Neural cell (in vitro differentiated cells): ENCODE data around the gene ULBP2. TPM values are rescaled to one million over a fixed set of nuclear protein-coding genes. Genes with fewer than 3 reads are reported as not detected.
A peak's percentile ranks its signal among the peaks of the same experiment; 100 is the strongest.
"Not testable (repeated sequence)": the region's sequence is repeated elsewhere in the genome, so short reads cannot be mapped to it uniquely, and the experiment has no call there.

Experiments
- H2AFZ ChIP-seq: fragments of 200-600, 300-800 bp; sonication (generic), shearing (Covaris generic); 2 replicates; pipeline ENCODE4 v1.6.0; 2014; ENCODE audit warnings: low read depth, mild to moderate bottlenecking, antibody characterized with exemption, low read length, moderate library complexity
- H3F3A ChIP-seq: fragments of 200-600 bp; shearing (Covaris generic); 2 replicates; pipeline ENCODE4 v1.6.1; 2016; ENCODE audit warnings: mild to moderate bottlenecking, moderate library complexity, mixed read lengths, antibody characterized with exemption, low read length; ENCODE audit not compliant: insufficient read depth, poor library complexity, severe bottlenecking
- H3K27ac ChIP-seq: fragments of 200-600, 300-800 bp; sonication (generic), shearing (Covaris generic); 2 replicates; pipeline ENCODE4 v1.5.1; 2014; ENCODE audit warnings: mild to moderate bottlenecking, low read length, moderate library complexity
- H3K27me3 ChIP-seq: fragments of 300-800, 200-600 bp; sonication (generic), shearing (Covaris generic); 2 replicates; pipeline ENCODE4 v1.6.0; 2014; ENCODE audit warnings: mild to moderate bottlenecking, low read depth, low read length, moderate library complexity; ENCODE audit not compliant: insufficient read depth
- H3K36me3 ChIP-seq: fragments of 300-800, 200-600 bp; sonication (generic), shearing (Covaris generic); 2 replicates; pipeline ENCODE4 v1.5.1; 2014; ENCODE audit warnings: mild to moderate bottlenecking, antibody characterized with exemption, low read length, moderate library complexity; ENCODE audit not compliant: insufficient read depth
- H3K4me2 ChIP-seq: fragments of 300-800, 200-600 bp; sonication (generic), shearing (Covaris generic); 2 replicates; pipeline ENCODE4 v1.6.0; 2014; ENCODE audit warnings: mild to moderate bottlenecking, low read length
- H3K4me3 ChIP-seq: fragments of 300-800, 200-600 bp; sonication (generic), shearing (Covaris generic); 2 replicates; pipeline ENCODE4 v1.5.1; 2014; ENCODE audit warnings: mild to moderate bottlenecking, low read length, moderate library complexity
- H3K79me2 ChIP-seq: fragments of 200-600 bp; shearing (Covaris generic); replicated peaks from 2 replicates; pipeline ENCODE4 v1.6.0; 2014; ENCODE audit warnings: mild to moderate bottlenecking, low read length, moderate library complexity; ENCODE audit not compliant: insufficient read depth
- H3K9ac ChIP-seq: fragments of 300-800, 200-600 bp; sonication (generic), shearing (Covaris generic); 2 replicates; pipeline ENCODE4 v1.6.1; 2016; ENCODE audit warnings: mild to moderate bottlenecking, low read length, mixed read lengths
- H3K9me2 ChIP-seq: fragments of 200-600 bp; shearing (Covaris generic); 2 replicates; pipeline ENCODE4 v1.6.1; 2016; ENCODE audit warnings: mild to moderate bottlenecking, low read length, mixed read lengths; ENCODE audit not compliant: insufficient read depth
- H3K9me3 ChIP-seq: fragments of 200-600, 300-800 bp; sonication (generic), shearing (Covaris generic); 2 replicates; pipeline ENCODE4 v1.6.1; 2016; ENCODE audit warnings: mild to moderate bottlenecking, mixed run types, low read length, moderate library complexity, mixed read lengths
- H4K20me1 ChIP-seq: fragments of 200-600 bp; shearing (Covaris generic); 2 replicates; pipeline ENCODE4 v1.6.1; 2016; ENCODE audit warnings: mild to moderate bottlenecking, mixed run types; ENCODE audit not compliant: insufficient read depth
- EP300 ChIP-seq: fragments of 450-650 bp; conservative IDR thresholded peaks from 2 replicates; pipeline ENCODE4 v1.6.1; 2014; ENCODE audit warnings: antibody characterized with exemption, mild to moderate bottlenecking, moderate library complexity; ENCODE audit not compliant: poor library complexity, severe bottlenecking
- EZH2 ChIP-seq: fragments of 200-600, 300-800 bp; shearing (Covaris generic), sonication (generic); IDR thresholded peaks from 2 replicates; pipeline ENCODE4 v1.6.1; 2014; ENCODE audit warnings: antibody characterized with exemption, low read length, borderline replicate concordance, mild to moderate bottlenecking; ENCODE audit not compliant: insufficient read depth, poor library complexity, severe bottlenecking
- MXI1 ChIP-seq: fragments of 450-650 bp; conservative IDR thresholded peaks from 2 replicates; pipeline ENCODE4 v1.6.1; 2014; ENCODE audit warnings: antibody characterized with exemption, mild to moderate bottlenecking; ENCODE audit not compliant: poor library complexity, severe bottlenecking
- POLR2AphosphoS5 ChIP-seq: IDR thresholded peaks from 2 replicates; pipeline ENCODE4 v1.6.1; 2012
- RAD21 ChIP-seq: fragments of 450-650 bp; conservative IDR thresholded peaks from 2 replicates; pipeline ENCODE4 v1.6.1; 2014; ENCODE audit warnings: antibody characterized with exemption, mild to moderate bottlenecking, moderate library complexity
- SMC3 ChIP-seq: fragments of 450-650 bp; conservative IDR thresholded peaks from 2 replicates; pipeline ENCODE4 v1.6.1; 2014; ENCODE audit warnings: antibody characterized with exemption, mild to moderate bottlenecking, moderate library complexity; ENCODE audit not compliant: poor library complexity
- TAF1 ChIP-seq: IDR thresholded peaks from 2 replicates; pipeline ENCODE4 v1.6.1; 2012; ENCODE audit warnings: low read depth
- polyA plus RNA-seq: library from polyadenylated mRNA; depleted of rRNA; stranded (reverse); fragments of >200 nt; gene quantifications from 2 replicates; pipeline ENCODE4 v1.2.3, GENCODE V29; 2014
- TF ChIP-seq, protein P1 (sequence below): fragments of 450-650 bp; IDR thresholded peaks from 2 replicates; pipeline ENCODE4 v1.5.1; 2014; ENCODE audit warnings: antibody characterized with exemption, mild to moderate bottlenecking, moderate library complexity; ENCODE audit not compliant: poor library complexity, severe bottlenecking
- TF ChIP-seq, protein P2 (sequence below): IDR thresholded peaks from 2 replicates; pipeline ENCODE4 v1.6.1; 2012; ENCODE audit warnings: borderline replicate concordance

The ULBP2 gene
- polyA plus RNA-seq, 1 donor from 2014 or later: 1.5 TPM

DNA sequence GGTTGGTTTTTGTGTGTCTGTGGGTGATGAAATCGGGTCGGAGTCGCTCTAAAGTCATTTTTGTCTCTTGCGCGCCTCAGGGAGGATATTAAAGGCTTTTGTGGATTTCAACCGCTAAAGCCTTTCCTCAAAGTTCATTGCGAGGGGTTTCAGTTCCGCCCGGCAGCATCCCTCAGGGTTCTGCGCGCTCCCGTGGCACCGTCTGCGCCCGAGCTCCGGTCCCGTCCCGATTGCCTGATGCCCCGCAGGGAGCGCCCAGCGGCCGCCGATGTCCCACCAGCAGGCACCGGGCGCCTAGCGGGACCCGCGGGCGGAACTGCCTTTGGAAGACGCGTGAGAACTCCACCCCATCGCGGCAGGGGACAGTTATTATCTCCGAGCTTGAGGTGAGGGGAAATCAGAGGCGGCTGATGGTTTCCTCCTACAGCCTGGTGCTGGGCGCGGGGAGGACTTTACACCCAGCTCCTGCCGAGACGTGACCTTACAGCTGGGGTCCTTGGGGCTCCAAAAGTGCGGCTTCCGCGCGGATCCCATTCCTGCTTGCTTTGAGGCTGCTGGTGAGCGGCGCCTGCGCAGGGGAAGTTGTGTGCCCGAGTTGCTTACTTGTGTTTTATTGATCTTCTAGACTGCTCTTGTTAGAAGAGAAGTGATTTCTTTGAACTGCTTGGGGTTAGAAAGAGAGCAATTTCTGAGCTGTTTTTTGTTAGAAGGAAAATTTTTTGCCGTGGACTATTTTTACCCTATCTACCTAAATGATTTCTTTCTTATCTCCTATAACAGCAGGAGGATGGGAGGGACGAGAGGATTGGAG is 49.1 kb downstream of the ULBP2 start:
- Histone ChIP-seq H3K27ac (no peak overlapping the region), H3K9ac (no peak overlapping the region), H3K9me3 (peaks cover 17% of the 10 kb centered on the region), H3F3A (no peaks in the 10 kb centered on the region), H3K36me3 (no peaks in the 10 kb centered on the region), H3K79me2 (no peaks in the 10 kb centered on the region), H3K27me3 (peaks cover 88% of the 10 kb centered on the region), H4K20me1 (no peaks in the 10 kb centered on the region), H2AFZ (no peak overlapping the region), H3K4me3 (peak overlapping the region; percentile 65), H3K9me2 (no peaks in the 10 kb centered on the region), H3K4me2 (peak overlapping the region; percentile 28)
- TF ChIP-seq EZH2 (peak; percentile 79), EP300 (no peak), TAF1 (no peak), MXI1 (no peak)
- TF ChIP-seq, protein P1, sequence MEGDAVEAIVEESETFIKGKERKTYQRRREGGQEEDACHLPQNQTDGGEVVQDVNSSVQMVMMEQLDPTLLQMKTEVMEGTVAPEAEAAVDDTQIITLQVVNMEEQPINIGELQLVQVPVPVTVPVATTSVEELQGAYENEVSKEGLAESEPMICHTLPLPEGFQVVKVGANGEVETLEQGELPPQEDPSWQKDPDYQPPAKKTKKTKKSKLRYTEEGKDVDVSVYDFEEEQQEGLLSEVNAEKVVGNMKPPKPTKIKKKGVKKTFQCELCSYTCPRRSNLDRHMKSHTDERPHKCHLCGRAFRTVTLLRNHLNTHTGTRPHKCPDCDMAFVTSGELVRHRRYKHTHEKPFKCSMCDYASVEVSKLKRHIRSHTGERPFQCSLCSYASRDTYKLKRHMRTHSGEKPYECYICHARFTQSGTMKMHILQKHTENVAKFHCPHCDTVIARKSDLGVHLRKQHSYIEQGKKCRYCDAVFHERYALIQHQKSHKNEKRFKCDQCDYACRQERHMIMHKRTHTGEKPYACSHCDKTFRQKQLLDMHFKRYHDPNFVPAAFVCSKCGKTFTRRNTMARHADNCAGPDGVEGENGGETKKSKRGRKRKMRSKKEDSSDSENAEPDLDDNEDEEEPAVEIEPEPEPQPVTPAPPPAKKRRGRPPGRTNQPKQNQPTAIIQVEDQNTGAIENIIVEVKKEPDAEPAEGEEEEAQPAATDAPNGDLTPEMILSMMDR: no peak

DNA sequence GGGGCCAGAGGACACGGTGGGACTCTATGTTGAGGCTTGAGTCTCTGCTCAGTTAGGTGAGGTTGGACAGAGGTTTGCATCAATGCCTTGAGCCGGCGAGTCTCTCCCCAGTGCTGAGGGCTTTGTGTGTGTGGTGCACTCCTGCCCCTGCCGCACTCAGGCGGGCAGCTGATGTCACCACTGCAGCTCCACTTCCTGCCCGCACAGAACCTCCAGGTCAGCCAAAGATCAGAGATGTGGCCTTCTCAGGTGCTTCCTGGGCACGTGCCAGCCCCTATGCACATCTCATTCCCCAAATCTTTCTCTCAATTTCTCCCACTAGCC is 49.6 kb downstream of the ULBP2 start:
- Histone ChIP-seq H3K4me3 (peak overlapping the region; percentile 65), H3K9me3 (peaks cover 16% of the 10 kb centered on the region), H3K27me3 (peaks cover 82% of the 10 kb centered on the region)
- H3K36me3 ChIP-seq, H2AFZ ChIP-seq, H3K27ac ChIP-seq, H3F3A ChIP-seq, H3K4me2 ChIP-seq, H4K20me1 ChIP-seq, H3K9ac ChIP-seq, H3K79me2 ChIP-seq, H3K9me2 ChIP-seq: not testable (repeated sequence)

DNA sequence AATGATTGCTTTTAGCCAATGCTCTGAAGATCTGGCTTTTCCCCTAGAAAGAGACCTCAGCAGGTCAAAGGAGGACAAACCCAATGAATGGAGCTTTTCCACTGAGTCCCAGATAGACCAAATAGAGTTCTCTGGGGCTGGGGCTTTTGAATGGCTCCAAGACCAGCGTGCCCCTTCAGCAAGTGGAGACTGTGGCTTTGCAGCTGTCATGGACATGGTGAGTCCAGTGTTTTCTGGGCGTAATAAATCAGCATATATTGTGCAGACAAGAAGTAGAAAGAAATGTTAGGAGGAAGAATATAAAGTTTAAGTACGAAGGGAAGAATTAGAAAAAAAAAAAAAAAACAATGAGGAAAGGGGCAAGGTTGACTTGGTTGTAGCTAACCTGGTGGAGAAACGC is 50.0 kb downstream of the ULBP2 start:
- Histone ChIP-seq H3K9me2 (no peaks in the 10 kb centered on the region), H3K4me2 (no peak overlapping the region), H3K79me2 (no peaks in the 10 kb centered on the region), H2AFZ (no peak overlapping the region), H3K27me3 (peaks cover 78% of the 10 kb centered on the region), H3K9me3 (peaks cover 16% of the 10 kb centered on the region), H3K27ac (no peak overlapping the region), H3K36me3 (no peaks in the 10 kb centered on the region), H4K20me1 (no peaks in the 10 kb centered on the region), H3K4me3 (no peak overlapping the region), H3K9ac (no peak overlapping the region), H3F3A (no peaks in the 10 kb centered on the region)
- TF ChIP-seq SMC3 (no peak), RAD21 (no peak), EP300 (no peak), EZH2 (no peak), MXI1 (no peak), TAF1 (no peak), POLR2AphosphoS5 (no peak)
- TF ChIP-seq, protein P1: no peak
- TF ChIP-seq, protein P2, sequence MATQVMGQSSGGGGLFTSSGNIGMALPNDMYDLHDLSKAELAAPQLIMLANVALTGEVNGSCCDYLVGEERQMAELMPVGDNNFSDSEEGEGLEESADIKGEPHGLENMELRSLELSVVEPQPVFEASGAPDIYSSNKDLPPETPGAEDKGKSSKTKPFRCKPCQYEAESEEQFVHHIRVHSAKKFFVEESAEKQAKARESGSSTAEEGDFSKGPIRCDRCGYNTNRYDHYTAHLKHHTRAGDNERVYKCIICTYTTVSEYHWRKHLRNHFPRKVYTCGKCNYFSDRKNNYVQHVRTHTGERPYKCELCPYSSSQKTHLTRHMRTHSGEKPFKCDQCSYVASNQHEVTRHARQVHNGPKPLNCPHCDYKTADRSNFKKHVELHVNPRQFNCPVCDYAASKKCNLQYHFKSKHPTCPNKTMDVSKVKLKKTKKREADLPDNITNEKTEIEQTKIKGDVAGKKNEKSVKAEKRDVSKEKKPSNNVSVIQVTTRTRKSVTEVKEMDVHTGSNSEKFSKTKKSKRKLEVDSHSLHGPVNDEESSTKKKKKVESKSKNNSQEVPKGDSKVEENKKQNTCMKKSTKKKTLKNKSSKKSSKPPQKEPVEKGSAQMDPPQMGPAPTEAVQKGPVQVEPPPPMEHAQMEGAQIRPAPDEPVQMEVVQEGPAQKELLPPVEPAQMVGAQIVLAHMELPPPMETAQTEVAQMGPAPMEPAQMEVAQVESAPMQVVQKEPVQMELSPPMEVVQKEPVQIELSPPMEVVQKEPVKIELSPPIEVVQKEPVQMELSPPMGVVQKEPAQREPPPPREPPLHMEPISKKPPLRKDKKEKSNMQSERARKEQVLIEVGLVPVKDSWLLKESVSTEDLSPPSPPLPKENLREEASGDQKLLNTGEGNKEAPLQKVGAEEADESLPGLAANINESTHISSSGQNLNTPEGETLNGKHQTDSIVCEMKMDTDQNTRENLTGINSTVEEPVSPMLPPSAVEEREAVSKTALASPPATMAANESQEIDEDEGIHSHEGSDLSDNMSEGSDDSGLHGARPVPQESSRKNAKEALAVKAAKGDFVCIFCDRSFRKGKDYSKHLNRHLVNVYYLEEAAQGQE: no peak
